ENCODE data around the gene FZD1. TPM values are rescaled to one million over a fixed set of nuclear protein-coding genes. Genes with fewer than 3 reads are reported as not detected.

FZD1 gene
- polyA plus RNA-seq: 1 to 10 TPM; 2.7 to 5.0 TPM

- H3K27ac ChIP-seq (ENCODE audit: low read depth in 2 of 2, low read length in 1 of 2): peak within 1 kb of the TSS; percentile 90 to 95
- peak within 1 kb of the TSS; percentile 62 to 90 for H3K4me3 ChIP-seq (ENCODE audit: low read depth in 1 of 2, low read length in 2 of 2)
- H3K9me3 ChIP-seq (ENCODE audit: control insufficient read depth in 2 of 2, insufficient read depth in 1 of 2, low read depth in 1 of 2, low read length in 1 of 2): peaks cover 0 to 2% of the 10 kb centered on the region in 2 donors
- no peaks in the 10 kb centered on the region for H3K36me3 ChIP-seq (ENCODE audit: control insufficient read depth in 2 of 2, insufficient read depth in 2 of 2, low read length in 1 of 2)
- H3K4me1 ChIP-seq (ENCODE audit: control insufficient read depth in 2 of 2, insufficient read depth in 2 of 2, low read length in 1 of 2): peaks cover 3 to 15% of the 10 kb centered on the region in 2 donors
- no peaks in the 10 kb centered on the region for H3K27me3 ChIP-seq (ENCODE audit: control insufficient read depth in 1 of 2, insufficient read depth in 2 of 2, low read length in 2 of 2)
- 1% methylated on average over 63 to 90 of the region's 90 CpGs for WGBS, 2 donors
Observed at GRCh38 chr7:91264046-91264923, at the start of gene FZD1. TSS of gene FZD1 (plus strand) at chr7:91264433. CDS start at chr7:91264881, 448 bp downstream.

GRCh38 chr7:91226411-91226810 is 37.8 kb upstream of the FZD1 start:
- H3K4me1 ChIP-seq (ENCODE audit: control insufficient read depth in 2 of 2, insufficient read depth in 2 of 2, low read length in 1 of 2): no peaks in the 10 kb centered on the region
- H3K9me3 ChIP-seq (ENCODE audit: control insufficient read depth in 2 of 2, insufficient read depth in 1 of 2, low read depth in 1 of 2, low read length in 1 of 2): no peaks in the 10 kb centered on the region
- H3K4me3 ChIP-seq (ENCODE audit: low read depth in 1 of 2, low read length in 2 of 2): no peak overlapping the region
- WGBS, 2 donors: 62 to 70% methylated on average over 2 of the region's 2 CpGs
- no peaks in the 10 kb centered on the region for H3K36me3 ChIP-seq (ENCODE audit: control insufficient read depth in 2 of 2, insufficient read depth in 2 of 2, low read length in 1 of 2)
- no peak overlapping the region for H3K27ac ChIP-seq (ENCODE audit: low read depth in 2 of 2, low read length in 1 of 2)
- H3K27me3 ChIP-seq (ENCODE audit: control insufficient read depth in 1 of 2, insufficient read depth in 2 of 2, low read length in 2 of 2): no peaks in the 10 kb centered on the region

GRCh38 chr7:91228327-91228726 is 35.9 kb upstream of the FZD1 start:
- no peaks in the 10 kb centered on the region for H3K4me1 ChIP-seq (ENCODE audit: control insufficient read depth in 2 of 2, insufficient read depth in 2 of 2, low read length in 1 of 2)
- H3K27me3 ChIP-seq (ENCODE audit: control insufficient read depth in 1 of 2, insufficient read depth in 2 of 2, low read length in 2 of 2): no peaks in the 10 kb centered on the region
- WGBS, 2 donors: 80 to 84% methylated on average over 2 of the region's 2 CpGs
- H3K9me3 ChIP-seq (ENCODE audit: control insufficient read depth in 2 of 2, insufficient read depth in 1 of 2, low read depth in 1 of 2, low read length in 1 of 2): no peaks in the 10 kb centered on the region
- H3K36me3 ChIP-seq (ENCODE audit: control insufficient read depth in 2 of 2, insufficient read depth in 2 of 2, low read length in 1 of 2): no peaks in the 10 kb centered on the region
- no peak overlapping the region for H3K4me3 ChIP-seq (ENCODE audit: low read depth in 1 of 2, low read length in 2 of 2)
- H3K27ac ChIP-seq (ENCODE audit: low read depth in 2 of 2, low read length in 1 of 2): no peak overlapping the region

GRCh38 chr7:91228927-91229558 is 35.2 kb upstream of the FZD1 start:
- no peaks in the 10 kb centered on the region for H3K36me3 ChIP-seq (ENCODE audit: control insufficient read depth in 2 of 2, insufficient read depth in 2 of 2, low read length in 1 of 2)
- H3K27me3 ChIP-seq (ENCODE audit: control insufficient read depth in 1 of 2, insufficient read depth in 2 of 2, low read length in 2 of 2): no peaks in the 10 kb centered on the region
- H3K27ac ChIP-seq (ENCODE audit: low read depth in 2 of 2, low read length in 1 of 2): no peak overlapping the region
- no peak overlapping the region for H3K4me3 ChIP-seq (ENCODE audit: low read depth in 1 of 2, low read length in 2 of 2)
- WGBS, 2 donors: 74 to 85% methylated on average over 2 of the region's 2 CpGs
- H3K9me3 ChIP-seq (ENCODE audit: control insufficient read depth in 2 of 2, insufficient read depth in 1 of 2, low read depth in 1 of 2, low read length in 1 of 2): no peaks in the 10 kb centered on the region
- H3K4me1 ChIP-seq (ENCODE audit: control insufficient read depth in 2 of 2, insufficient read depth in 2 of 2, low read length in 1 of 2): no peaks in the 10 kb centered on the region

- 82 to 84% methylated on average over 2 of the region's 2 CpGs for WGBS, 2 donors
Observed at GRCh38 chr7:91230100-91230499, 34.1 kb upstream of the FZD1 start.

GRCh38 chr7:91230503-91230902 is 33.7 kb upstream of the FZD1 start:
- Histone ChIP-seq H3K27ac (ENCODE audit: low read depth in 2 of 2, low read length in 1 of 2) (no peak overlapping the region), H3K9me3 (ENCODE audit: control insufficient read depth in 2 of 2, insufficient read depth in 1 of 2, low read depth in 1 of 2, low read length in 1 of 2) (no peaks in the 10 kb centered on the region), H3K4me1 (ENCODE audit: control insufficient read depth in 2 of 2, insufficient read depth in 2 of 2, low read length in 1 of 2) (no peaks in the 10 kb centered on the region), H3K27me3 (ENCODE audit: control insufficient read depth in 1 of 2, insufficient read depth in 2 of 2, low read length in 2 of 2) (no peaks in the 10 kb centered on the region), H3K4me3 (ENCODE audit: low read depth in 1 of 2, low read length in 2 of 2) (no peak overlapping the region), H3K36me3 (ENCODE audit: control insufficient read depth in 2 of 2, insufficient read depth in 2 of 2, low read length in 1 of 2) (no peaks in the 10 kb centered on the region)
- WGBS, 2 donors: 65 to 77% methylated on average over 3 of the region's 3 CpGs

More at GRCh38 chr7:91230100-91230499, 34.1 kb upstream of the FZD1 start:
- Histone ChIP-seq H3K4me1 (ENCODE audit: control insufficient read depth in 2 of 2, insufficient read depth in 2 of 2, low read length in 1 of 2) (no peaks in the 10 kb centered on the region), H3K9me3 (ENCODE audit: control insufficient read depth in 2 of 2, insufficient read depth in 1 of 2, low read depth in 1 of 2, low read length in 1 of 2) (no peaks in the 10 kb centered on the region), H3K4me3 (ENCODE audit: low read depth in 1 of 2, low read length in 2 of 2) (no peak overlapping the region), H3K36me3 (ENCODE audit: control insufficient read depth in 2 of 2, insufficient read depth in 2 of 2, low read length in 1 of 2) (no peaks in the 10 kb centered on the region), H3K27me3 (ENCODE audit: control insufficient read depth in 1 of 2, insufficient read depth in 2 of 2, low read length in 2 of 2) (no peaks in the 10 kb centered on the region), H3K27ac (ENCODE audit: low read depth in 2 of 2, low read length in 1 of 2) (no peak overlapping the region)

- Histone ChIP-seq H3K27ac (ENCODE audit: low read depth in 2 of 2, low read length in 1 of 2) (no peak overlapping the region), H3K4me1 (ENCODE audit: control insufficient read depth in 2 of 2, insufficient read depth in 2 of 2, low read length in 1 of 2) (no peaks in the 10 kb centered on the region), H3K36me3 (ENCODE audit: control insufficient read depth in 2 of 2, insufficient read depth in 2 of 2, low read length in 1 of 2) (no peaks in the 10 kb centered on the region), H3K4me3 (ENCODE audit: low read depth in 1 of 2, low read length in 2 of 2) (no peak overlapping the region), H3K27me3 (ENCODE audit: control insufficient read depth in 1 of 2, insufficient read depth in 2 of 2, low read length in 2 of 2) (no peaks in the 10 kb centered on the region), H3K9me3 (ENCODE audit: control insufficient read depth in 2 of 2, insufficient read depth in 1 of 2, low read depth in 1 of 2, low read length in 1 of 2) (no peaks in the 10 kb centered on the region)
- 74 to 76% methylated on average over 8 of the region's 8 CpGs for WGBS, 2 donors
Observed at GRCh38 chr7:91233212-91233611, 31.0 kb upstream of the FZD1 start.

- H3K27me3 ChIP-seq (ENCODE audit: control insufficient read depth in 1 of 2, insufficient read depth in 2 of 2, low read length in 2 of 2): no peaks in the 10 kb centered on the region
- no peaks in the 10 kb centered on the region for H3K9me3 ChIP-seq (ENCODE audit: control insufficient read depth in 2 of 2, insufficient read depth in 1 of 2, low read depth in 1 of 2, low read length in 1 of 2)
- 87 to 88% methylated on average over 6 of the region's 6 CpGs for WGBS, 2 donors
- H3K27ac ChIP-seq (ENCODE audit: low read depth in 2 of 2, low read length in 1 of 2): no peak overlapping the region
- no peaks in the 10 kb centered on the region for H3K36me3 ChIP-seq (ENCODE audit: control insufficient read depth in 2 of 2, insufficient read depth in 2 of 2, low read length in 1 of 2)
- no peak overlapping the region for H3K4me3 ChIP-seq (ENCODE audit: low read depth in 1 of 2, low read length in 2 of 2)
- H3K4me1 ChIP-seq (ENCODE audit: control insufficient read depth in 2 of 2, insufficient read depth in 2 of 2, low read length in 1 of 2): no peaks in the 10 kb centered on the region
Observed at GRCh38 chr7:91235211-91235832, 28.9 kb upstream of the FZD1 start.

GRCh38 chr7:91239171-91239604 is 25.0 kb upstream of the FZD1 start:
- H3K9me3 ChIP-seq (ENCODE audit: control insufficient read depth in 2 of 2, insufficient read depth in 1 of 2, low read depth in 1 of 2, low read length in 1 of 2): no peaks in the 10 kb centered on the region
- H3K4me3 ChIP-seq (ENCODE audit: low read depth in 1 of 2, low read length in 2 of 2): no peak overlapping the region
- no peaks in the 10 kb centered on the region for H3K27me3 ChIP-seq (ENCODE audit: control insufficient read depth in 1 of 2, insufficient read depth in 2 of 2, low read length in 2 of 2)
- H3K4me1 ChIP-seq (ENCODE audit: control insufficient read depth in 2 of 2, insufficient read depth in 2 of 2, low read length in 1 of 2): no peaks in the 10 kb centered on the region
- 58 to 60% methylated on average over 2 of the region's 2 CpGs for WGBS, 2 donors
- H3K36me3 ChIP-seq (ENCODE audit: control insufficient read depth in 2 of 2, insufficient read depth in 2 of 2, low read length in 1 of 2): no peaks in the 10 kb centered on the region
- H3K27ac ChIP-seq (ENCODE audit: low read depth in 2 of 2, low read length in 1 of 2): no peak overlapping the region
